ENCODE results near the gene GTF2IRD1.

GRCh38 chr7:74573512-74573911, 119.8 kb downstream of the GTF2IRD1 start:
- TF ChIP-seq CTCF (conservative IDR thresholded peaks at IDR 0.05; ENCODE audit: low read depth, low read length) (no peak), EZH2 (IDR thresholded peaks at IDR 0.05; ENCODE audit: low read length, unreplicated experiment) (no peak), EZH2phosphoT487 (IDR thresholded peaks at IDR 0.05; ENCODE audit: borderline replicate concordance, low read length) (no peak)

All from PC-3 (cell line).